ENCODE results near the gene TMPRSS13. TPM values are rescaled to one million over a fixed set of nuclear protein-coding genes. Genes with fewer than 3 reads are reported as not detected.
"Not testable (repeated sequence)": the region's sequence is repeated elsewhere in the genome, so short reads cannot be mapped to it uniquely, and the experiment has no call there.

Gene TMPRSS13
- polyA plus RNA-seq, 3 donors: 0.50 to 0.92 (median 0.71) TPM

- no peak for DNase-seq
Observed at GRCh38 chr11:117931331-117931950, 2.2 kb upstream of the TMPRSS13 start.

GRCh38 chr11:117930668-117931330, 1.6 kb upstream of the TMPRSS13 start:
- DNase-seq: no peak

GRCh38 chr11:117929916-117930570, 841 bp upstream of the TMPRSS13 start:
- no peak for DNase-seq

- DNase-seq: no peak
Observed at GRCh38 chr11:117928446-117929141, 608 bp downstream of the TMPRSS13 start.

- DNase-seq: no peak
Observed at GRCh38 chr11:117927926-117928325, 1.3 kb downstream of the TMPRSS13 start.

GRCh38 chr11:117926166-117926565, 3.0 kb downstream of the TMPRSS13 start:
- not testable (repeated sequence) for DNase-seq

GRCh38 chr11:117925198-117925925, 3.8 kb downstream of the TMPRSS13 start:
- no peak for DNase-seq

GRCh38 chr11:117924631-117925170, 4.5 kb downstream of the TMPRSS13 start:
- no peak for DNase-seq

- DNase-seq: no peak
Observed at GRCh38 chr11:117923773-117924172, 5.4 kb downstream of the TMPRSS13 start.

GRCh38 chr11:117923275-117923674, 5.9 kb downstream of the TMPRSS13 start:
- DNase-seq: no peak

GRCh38 chr11:117921893-117922292, 7.3 kb downstream of the TMPRSS13 start:
- DNase-seq: no peak

- DNase-seq: no peak
Observed at GRCh38 chr11:117921456-117921855, 7.7 kb downstream of the TMPRSS13 start.

GRCh38 chr11:117919781-117920221, 9.4 kb downstream of the TMPRSS13 start:
- no peak for DNase-seq

GRCh38 chr11:117919341-117919740, 9.9 kb downstream of the TMPRSS13 start:
- DNase-seq: no peak

- DNase-seq: no peak
Observed at GRCh38 chr11:117918366-117919255, 10.6 kb downstream of the TMPRSS13 start.

GRCh38 chr11:117917591-117918151, 11.5 kb downstream of the TMPRSS13 start:
- DNase-seq: no peak

- no peak for DNase-seq
Observed at GRCh38 chr11:117916956-117917355, 12.2 kb downstream of the TMPRSS13 start.

- DNase-seq: no peak
Observed at GRCh38 chr11:117915672-117916235, 13.4 kb downstream of the TMPRSS13 start.

- no peak for DNase-seq
Observed at GRCh38 chr11:117914991-117915618, 14.1 kb downstream of the TMPRSS13 start.

Data from renal pelvis (tissue), 4 donors.